ENCODE measurements around the gene FKBP2.

FKBP2 gene

DNA sequence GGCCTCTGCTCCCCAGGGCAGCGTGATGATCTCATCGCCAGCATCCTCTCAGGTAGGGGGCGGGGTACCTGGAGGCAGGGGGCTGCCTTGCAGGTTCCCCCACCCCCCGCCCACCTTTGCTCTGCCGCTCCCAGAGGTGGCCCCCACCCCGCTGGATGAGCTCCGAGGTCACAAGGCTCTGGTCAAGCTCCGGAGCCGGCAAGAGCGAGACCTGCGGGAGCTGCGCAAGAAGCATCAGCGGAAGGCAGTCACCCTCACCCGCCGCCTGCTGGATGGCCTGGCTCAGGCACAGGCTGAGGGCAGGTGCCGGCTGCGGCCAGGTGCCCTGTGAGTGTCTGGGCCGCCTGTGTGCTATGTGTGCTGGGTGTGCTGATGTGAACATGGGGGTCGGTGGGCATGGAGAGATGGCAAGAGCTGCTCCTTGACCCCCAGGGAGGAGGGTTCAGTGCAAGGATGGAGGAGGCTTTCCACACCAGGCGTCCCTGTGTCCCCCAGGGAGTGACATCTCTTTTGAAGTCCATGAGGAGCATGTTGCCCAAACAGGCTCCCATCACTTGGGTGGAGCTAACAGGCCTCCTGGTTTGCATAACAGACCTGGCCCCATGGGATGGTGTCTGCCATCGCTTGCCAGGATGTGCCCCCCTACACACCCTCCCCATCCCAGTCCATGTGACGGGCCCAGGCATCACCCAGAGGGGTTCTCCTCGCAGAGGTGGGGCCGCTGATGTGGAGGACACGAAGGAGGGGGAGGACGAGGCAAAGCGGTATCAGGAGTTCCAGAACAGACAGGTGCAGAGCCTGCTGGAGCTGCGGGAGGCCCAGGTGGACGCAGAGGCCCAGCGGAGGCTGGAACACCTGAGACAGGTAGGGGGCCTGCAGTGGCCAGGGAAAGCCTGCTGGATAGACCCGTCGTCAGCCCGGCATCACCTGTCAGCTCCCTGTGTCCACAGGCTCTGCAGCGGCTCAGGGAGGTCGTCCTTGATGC is 24.6 kb downstream of the FKBP2 start:
- no peak for DNase-seq

DNA sequence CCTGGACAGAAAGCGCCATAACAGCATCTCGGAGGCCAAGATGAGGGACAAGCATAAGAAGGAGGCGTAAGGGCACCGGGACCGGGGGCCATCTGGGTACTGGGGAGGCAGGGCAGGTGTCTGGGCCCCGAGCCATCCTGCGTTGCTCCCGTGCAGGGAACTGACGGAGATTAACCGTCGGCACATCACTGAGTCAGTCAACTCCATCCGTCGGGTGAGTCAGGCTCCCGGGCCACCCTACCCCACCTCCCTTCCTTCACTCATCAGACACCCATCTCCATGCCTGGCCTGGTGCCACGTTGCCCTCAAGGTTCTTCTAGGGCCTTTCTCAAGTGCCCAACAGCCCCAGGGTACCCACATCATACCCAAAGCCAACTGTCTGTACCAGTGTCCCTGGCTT is 25.4 kb downstream of the FKBP2 start:
- DNase-seq: no peak

DNA sequence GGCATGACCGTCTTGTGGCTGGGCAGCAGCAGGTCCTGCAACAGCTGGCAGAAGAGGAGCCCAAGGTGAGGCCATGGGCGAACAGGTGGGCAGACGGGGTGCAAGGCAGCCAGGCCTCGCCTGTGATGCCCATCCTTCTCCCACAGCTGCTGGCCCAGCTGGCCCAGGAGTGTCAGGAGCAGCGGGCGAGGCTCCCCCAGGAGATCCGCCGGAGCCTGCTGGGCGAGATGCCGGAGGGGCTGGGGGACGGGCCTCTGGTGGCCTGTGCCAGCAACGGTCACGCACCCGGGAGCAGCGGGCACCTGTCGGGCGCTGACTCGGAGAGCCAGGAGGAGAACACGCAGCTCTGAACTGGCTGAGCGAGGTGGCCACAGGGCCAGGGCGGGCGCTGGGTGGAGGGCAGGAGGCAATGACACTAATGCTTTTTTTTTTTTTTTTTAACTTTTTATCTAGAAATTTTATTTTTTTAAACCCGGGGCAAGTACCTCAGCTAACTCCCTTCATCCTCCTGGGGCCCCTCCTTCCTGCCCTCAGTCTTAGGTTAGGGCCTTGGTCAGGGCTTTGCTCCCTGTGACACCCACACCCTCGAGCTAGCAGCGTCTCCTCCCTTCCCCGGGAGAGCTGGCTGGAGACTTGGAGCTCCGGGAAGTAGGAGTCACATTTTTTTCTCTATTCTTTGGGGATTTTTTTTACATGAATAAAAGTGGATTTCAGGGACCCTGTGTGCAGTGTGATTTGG is 26.5 kb downstream of the FKBP2 start:
- no peak for DNase-seq

DNA sequence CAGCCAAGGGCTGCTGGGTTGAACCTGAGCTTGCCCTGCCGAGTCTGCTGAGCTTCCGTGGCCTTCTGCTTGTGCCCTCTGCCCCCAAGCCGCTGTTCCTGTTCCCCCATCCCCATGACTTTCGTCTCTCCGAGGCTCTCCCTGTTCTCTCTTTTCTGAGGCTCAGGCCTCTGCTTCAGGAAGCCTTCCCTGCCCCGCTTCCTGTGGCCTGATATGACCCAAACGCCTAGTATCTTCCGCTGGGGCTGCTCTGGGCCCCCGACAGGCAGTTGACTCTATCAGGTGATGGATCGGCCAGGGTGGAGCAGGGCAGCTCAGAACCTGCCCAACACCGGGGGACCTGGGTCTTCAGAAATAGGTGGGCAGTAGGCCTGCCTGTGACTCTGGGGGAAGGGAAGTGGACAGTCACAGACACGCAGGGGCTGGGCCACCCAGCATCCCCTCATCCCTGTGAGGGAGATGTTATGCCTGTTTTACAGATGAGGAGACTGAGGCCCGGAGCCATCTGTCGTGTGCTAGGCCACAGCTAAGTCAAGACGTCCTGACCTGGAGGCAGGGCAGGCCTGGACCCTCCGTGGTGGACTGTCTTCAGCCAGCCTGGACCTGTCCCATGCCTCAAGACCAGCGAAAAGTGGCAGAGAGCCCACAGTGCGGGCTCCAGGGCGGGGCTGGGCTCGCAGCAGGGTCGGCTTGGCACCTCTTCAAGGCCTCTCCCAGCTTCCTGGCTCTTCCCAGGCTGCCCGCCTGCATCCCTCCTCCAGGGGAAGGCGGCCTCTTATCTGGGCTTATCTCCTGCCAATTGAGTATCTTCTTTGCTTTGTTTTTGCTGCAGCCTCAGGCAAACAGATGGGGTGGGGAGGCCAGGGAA is 27.4 kb downstream of the FKBP2 start:
- peak; percentile 53 for DNase-seq

DNA sequence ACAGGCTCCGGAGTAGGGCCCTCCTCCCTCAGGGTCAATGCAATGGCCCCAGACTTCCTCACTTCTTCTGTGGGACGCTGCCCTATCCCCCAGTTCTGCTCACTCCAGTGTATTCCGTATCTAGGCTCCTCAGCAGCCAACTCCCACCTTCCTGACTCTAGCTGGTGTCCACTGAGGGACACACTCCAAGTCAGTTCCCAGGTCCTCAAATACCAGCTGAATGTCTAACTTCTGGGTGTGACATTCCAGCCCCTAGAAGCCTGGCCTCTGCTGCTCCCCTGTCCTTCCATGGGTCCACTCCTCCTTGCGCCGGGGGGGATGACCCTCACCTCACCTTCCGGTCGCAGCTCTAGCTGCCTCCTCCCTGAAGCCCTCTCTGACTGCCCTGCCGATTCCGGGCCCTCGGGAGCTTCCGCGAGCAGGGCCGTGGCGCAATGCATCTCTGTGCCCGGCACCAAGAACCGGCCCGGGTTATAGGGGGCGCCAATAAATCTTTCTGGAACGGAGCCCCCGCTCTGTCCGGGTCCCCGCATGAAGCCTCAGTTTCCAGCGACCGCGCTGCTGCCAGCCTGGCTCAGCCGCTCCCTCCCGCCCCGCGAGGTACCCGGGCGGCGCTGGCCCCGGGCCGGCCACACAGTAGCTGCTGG is 28.1 kb downstream of the FKBP2 start:
- DNase-seq: peak; percentile 58

DNA sequence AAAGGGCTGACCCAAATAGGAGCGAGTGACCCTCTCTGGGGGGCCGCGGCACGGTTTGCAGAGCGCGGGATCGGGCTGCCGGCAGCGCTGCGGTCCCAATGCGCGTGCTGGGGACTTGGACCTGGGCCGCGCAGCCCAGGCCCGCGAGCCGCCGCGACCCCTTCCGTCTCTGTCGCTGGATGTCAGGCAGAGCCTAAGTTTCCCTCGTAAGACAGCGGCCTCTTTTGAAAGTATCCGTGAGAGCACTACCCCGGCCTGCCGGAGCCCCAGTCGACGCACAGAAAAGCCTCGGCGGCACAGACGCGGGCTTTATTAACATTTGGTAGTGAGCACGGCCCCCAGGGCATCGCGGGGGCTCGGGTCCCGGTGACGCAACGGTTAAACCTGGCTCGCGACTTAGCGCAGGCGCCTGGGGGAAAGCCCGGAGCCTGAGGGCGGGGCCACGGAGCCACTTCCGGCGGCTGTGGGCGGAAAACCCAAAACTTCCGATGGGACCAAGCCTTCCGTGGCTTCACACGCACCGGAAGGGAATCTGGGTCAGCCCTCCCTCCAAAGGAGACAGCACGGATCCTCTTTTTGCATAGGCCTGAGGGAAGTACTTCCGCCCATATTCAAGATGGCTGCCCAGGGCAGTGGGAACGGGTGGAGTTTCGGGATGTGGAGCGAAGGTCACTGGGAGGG is 28.8 kb downstream of the FKBP2 start:
- peak; percentile 97 for DNase-seq

DNA sequence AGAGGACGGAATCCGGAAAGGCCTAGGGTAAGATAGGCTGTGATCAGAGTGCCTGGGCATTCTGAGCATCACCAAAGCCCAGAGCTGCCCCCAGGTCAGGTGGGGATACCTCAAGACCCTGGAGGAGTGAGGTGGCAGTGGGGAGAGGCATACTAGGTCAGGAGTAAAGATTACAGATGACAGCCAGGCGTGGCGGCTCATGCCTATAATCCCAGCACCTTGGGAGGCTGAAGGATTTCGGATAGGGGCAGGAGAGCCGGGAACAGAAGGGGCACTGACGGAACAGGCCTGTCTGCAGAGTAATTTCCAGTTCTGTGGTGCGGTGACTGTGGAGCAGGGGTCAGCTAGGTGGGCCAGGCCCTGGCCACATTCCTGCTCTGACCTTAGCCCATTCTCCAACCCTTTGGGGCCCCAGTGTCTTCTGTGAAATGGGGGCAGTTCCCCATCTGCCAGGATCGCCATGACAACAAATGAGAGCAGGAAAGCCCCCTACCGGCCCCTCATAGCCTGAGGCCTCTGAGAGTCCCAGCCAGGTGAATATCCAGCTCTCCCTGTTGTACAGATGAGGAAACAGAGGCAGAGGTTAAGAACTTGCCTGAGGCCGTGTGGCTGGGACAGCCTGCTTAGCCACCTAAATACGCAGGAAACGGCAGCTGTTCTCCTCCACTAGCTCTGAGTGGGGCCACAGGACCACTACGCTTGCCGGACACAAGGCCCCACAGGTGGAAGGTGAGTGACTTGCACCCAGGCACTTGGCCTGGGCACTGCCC is 34.3 kb downstream of the FKBP2 start:
- no peak for DNase-seq

DNA sequence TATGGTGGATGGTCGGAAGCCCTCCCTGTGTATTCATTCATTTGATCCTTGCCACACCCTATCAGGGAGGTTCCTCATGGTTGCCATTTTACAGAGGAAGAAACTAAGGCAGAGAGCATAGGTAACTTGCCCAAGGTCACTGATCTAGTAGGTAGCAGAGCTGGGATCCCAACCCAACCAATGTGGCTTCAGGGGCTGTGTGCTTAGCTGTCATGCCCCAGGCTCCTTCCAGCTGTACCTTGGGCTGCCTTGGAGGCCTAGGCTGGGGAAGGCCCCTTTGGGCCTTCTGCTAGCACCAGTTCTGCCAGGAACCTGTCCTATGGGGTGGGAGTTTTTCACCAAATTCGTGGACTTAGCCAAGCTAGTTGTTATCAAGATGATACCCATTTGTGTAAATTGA is 34.9 kb downstream of the FKBP2 start:
- no peak for DNase-seq

DNA sequence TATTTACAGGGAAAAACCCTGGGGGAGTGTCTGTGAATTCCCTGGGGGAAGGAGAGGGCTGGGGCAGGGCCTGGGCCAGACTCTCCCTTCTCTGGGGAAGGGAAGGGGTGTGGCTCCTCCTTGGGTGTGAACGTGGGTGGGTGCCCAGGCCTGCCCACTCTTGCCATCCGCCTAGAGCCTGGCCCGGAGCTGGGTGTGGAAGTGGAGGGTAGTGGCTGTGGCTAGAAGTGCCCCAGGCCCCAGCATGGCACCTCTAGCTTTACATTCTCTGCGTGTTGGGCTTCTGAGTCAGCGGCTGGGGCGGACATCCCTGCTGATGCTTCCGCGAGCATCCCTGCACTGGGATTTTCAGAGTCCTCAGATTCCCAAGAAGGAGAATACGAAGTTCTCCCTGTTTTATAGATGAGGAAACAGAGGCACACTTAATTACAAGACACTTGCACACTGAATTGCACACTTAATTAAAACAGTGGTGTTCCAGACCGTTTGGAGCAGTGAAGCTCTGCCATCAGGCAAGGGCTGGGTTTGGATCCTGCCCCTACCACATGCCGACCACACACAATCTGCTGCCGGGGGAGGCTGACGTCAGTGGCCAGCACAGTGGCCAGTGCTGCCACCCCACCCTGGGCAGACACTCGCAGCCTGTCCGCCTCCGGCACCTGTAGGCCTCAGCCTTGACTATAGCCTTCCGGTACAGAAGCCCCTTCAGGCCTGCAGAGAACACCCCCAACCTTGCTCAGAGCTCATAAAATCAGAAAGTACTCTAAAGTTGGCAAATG is 35.9 kb downstream of the FKBP2 start:
- no peak for DNase-seq

DNA sequence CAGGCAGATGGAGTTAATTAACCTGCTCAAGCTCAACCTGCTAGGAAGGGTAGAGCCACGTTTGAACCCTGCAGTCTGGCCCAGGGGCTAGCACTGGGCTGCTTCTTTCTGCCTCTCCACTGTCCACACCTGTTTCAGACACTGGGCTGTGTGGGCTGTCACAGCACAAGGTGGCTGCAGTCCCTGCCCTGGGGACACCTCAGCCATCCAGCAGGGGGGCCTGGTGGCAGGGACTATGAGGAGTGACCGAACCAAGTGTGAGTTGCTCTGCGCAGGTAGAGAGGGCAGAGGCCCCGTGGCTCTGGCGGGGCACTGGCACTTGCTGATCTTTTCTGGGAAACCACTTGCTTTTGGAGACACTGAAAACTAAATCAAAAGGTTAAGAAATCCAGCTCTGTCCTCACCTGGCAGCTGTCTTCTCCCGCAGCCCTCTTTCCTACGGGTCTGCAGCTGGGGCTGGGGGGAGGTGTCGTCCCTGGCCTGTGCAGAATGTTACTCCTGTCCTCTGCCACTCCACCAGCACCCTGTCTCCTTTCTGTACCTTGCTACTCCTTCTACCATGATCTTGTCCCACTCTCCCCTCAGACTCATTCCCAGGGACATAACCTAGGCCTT is 37.8 kb downstream of the FKBP2 start:
- DNase-seq: no peak

DNA sequence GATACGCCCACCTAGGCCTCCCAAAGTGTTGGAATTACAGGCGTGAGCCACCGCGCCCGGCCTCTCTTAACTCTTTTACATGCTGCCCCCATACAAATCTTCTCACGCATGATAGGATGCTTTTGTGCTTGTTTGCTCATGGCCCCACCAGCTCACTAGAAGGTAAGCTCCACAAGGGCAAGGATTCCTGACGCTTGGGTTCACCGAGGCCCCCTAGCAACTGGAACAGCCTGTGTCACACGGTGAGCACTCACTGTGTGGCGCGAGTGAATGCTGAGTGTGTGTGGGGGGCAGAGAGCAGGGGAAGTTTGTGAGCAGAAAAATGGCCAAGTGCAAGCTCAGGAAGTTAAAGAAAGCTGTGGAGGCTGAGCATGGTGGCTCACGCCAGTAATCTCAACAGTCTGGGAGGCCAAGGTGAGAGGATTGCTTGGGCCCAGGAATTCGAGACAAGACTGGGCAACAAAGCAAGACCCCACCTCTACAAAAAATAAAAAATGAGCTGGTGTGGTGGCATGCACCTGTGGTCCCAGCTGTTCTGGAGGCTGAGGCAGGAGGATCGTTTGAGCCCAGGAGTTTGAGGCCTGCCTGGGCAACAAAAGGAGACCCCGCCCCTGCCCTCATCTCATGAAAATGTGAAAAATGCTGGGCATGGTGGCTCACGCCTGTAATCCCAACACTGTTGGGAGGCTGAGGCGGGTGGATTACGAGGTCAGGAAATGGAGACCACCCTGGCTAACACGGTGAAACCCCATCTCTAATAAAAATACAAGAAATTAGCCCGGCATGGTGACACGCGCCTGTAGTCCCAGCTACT is 41.3 kb downstream of the FKBP2 start:
- no peak for DNase-seq

DNA sequence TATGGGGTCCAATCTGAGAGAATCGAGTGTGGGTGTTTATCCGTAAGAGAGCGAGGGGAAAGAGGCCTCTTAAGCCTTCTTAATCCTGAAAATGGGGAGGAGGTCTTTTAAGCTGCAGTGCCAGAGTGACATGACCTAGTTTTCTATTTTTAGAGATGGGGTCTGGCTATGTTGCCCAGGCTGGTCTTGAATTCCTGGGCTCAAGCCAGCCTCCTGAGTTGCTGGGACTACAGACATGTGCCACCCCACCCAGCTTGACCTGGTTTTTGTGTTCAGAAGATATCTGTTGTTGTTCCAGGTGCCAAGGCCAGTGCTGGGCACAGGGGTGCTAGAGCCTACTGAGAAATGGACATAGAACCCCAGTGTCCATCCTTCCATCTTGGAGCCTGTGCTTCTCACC is 42.2 kb downstream of the FKBP2 start:
- DNase-seq: no peak

DNA sequence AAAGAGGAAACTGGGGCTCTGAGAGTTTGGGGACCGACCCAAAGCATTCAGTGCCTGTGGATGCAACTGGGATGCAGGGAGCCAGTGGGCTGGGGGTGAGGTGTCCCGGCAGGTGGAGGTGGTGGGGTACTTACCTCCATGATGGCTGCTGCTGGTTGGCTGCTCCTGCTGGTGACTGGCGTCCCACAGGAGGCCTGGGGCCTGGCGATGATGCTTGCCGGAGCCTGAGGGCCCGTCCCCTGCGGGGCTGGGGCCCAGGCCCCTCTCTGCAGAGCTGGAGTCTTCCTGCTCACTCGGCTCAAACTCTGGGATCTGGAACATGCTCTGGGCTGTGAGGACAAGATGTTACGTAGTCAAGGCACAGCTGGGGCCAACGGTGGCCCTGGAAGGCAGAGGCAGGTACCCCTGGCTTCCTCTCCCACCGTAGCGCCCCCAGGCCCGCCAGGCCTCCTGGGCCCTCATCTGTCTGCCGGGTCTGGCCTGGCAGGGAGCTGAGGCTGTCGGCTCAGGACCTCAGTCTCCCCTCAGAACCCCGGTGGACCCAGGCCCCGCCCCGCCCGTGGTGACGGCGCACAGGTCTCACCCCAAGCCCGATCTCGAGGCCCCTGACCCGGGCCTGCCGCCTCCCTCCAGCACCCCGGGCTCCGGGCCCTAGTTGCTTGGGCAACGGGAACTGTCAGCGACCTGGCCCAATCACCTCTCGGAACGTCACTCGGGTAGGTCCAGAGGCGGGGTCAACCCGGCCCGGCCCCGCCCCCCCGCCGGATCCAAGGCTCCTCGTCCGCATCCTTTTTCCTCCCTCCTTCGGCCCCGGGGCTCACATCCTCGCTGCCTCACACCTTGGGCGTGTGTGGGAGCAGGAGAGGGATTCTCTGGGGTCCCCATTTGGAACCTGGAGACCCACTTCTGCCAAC is 43.4 kb downstream of the FKBP2 start, which contains the start of gene BAD:
Gene BAD, minus strand, starts transcription at position 618 of the 914 bp plus-strand sequence. Its CDS starts 297 bp downstream, at position 321.
- peak; percentile 80 for DNase-seq

DNA sequence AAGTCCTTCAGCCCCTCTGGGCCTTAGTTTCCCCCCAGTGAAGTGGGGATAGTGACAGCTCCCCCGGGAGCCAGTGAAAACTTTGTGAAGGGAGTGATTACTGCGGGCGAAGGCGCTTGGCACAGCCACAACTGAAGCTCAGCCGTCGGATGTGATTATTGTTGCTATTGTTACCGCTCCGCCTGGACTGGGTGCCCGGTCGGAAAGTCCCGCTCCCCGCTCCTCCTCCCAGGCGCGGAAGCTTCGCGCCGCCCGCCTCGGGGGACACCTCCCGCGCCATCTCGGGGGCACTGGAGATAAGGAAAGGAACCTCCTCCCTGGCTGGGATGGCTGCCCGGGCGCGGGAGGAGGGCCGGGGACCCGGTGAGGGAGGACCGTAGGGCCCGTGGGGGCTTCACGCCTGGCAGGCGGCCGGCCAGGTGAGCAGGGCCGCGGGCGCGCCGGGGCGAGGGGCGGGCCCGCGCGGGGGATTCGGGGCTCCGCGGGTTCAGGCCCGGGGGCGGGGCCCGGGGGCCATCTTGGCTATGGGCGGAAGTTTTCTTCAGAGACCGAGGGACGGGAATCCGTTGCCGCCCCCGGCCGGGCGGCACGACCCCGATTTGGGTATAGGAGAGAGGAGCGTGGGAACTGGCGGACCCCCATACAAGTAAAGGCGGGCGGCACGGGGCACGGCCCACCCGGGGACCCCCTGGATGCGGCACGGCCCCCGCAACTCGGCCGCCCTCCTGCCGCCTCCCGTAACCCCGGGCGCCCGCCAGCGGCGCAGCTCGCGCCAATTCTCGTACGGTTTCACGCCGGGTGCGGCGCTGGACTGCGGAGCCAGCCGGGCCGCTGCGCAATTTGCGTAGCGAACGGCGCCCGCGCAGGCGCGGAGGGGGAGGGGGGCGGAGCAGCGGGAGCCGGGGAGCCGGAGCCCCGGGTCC is 44.3 kb downstream of the FKBP2 start, which contains the start of gene GPR137:
Gene GPR137, plus strand, starts transcription at position 887 of the 923 bp plus-strand sequence. CDS start 677 bp downstream, outside the sequence.
- DNase-seq: peak; percentile 30

DNA sequence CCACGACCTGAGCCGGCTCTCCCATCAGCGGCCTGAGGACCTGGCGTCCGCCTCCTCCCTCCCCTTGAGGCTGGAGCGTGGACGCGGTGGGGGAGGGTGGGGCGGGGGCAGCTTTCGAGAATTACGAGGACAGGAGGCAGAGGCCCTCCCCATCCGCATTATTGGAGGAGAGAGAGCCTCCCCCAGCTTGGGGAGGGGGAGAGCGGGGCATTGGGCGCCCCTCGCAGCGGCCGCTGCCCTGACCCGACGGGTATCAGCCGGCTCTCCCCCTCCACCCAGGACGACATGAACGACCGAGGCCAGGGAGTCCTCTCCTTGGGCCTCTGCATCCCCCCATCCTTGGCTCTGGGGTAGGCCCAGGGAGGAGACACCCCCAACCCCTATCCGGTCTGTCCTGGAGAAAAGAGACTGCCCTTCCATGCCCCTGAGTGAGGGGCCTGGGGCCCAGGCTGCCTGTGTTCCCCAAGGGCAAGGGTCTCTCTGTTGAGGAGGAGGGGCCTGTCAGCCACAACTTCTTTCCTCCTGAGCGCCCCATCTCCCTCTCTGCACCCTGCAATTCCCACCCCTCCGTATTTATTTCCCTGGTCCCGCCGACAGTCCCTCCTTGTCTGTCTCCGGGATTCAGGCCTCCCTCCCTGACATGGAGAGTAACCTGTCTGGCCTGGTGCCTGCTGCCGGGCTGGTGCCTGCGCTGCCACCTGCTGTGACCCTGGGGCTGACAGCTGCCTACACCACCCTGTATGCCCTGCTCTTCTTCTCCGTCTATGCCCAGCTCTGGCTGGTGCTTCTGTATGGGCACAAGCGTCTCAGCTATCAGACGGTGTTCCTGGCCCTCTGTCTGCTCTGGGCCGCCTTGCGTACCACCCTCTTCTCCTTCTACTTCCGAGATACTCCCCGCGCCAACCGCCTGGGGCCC is 45.2 kb downstream of the FKBP2 start:
- no peak for DNase-seq

All from GF-D8 (cell line).